Lung microvascular endothelial cell (primary cell): ENCODE data around the gene MEOX2. TPM values are rescaled to one million over a fixed set of nuclear protein-coding genes. Genes with fewer than 3 reads are reported as not detected.

Experiments used
- DNase-seq, 2 donors: peaks; one replicate each; pipeline versions ENCODE4 v3.0.0 to v3.0.0-alpha.2; 2010; ENCODE audit warnings: low read depth in 2 of 2
- total RNA-seq: library from RNA; depleted of rRNA; stranded (reverse); fragments of >200 nt; gene quantifications from 2 replicates; pipeline ENCODE4 v1.2.1, GENCODE V29; 2014

The MEOX2 gene
- 0.22 and 0.40 TPM in 2 replicates for total RNA-seq

DNA sequence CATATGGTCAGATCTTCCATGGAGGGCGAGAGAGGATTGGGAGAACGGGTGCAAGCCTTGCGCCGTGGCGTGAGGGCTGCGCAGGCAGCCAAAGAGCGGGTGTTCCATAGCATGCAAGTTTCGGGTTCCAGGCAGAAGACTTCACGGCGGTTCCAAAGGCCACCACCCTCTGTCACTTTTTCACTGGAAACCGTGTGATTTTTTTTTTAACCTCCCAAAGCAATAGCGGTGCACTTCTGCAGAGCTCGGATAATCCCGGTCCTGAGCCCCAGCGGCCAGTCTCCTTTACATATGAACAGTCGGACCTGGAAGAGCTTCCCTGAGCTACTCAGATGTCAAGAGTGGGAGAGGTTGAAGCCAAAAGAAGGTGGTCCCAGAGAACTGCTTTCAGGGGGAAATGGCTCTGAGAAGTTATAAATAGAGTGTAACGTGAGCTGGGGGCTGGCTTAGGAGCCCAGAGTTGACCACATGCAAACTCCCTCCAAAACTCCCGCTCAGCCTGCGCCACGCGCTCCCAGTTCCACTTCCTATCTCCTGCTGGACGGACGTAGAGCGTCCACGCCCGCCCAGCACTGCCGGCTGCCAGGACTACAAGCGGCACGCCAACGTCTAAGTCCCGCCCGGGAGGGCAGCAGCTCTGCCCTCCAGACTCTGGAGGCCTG is at the start of gene MEOX2:
TSS of gene MEOX2 (minus strand) at position 389 of the 662 bp plus-strand sequence. CDS start at position 108, 281 bp downstream.
- DNase-seq: peak; percentile 60 to 68

- no peak for DNase-seq
Measured at GRCh38 chr7:15729746-15730145, 43.3 kb upstream of the MEOX2 start.

DNA sequence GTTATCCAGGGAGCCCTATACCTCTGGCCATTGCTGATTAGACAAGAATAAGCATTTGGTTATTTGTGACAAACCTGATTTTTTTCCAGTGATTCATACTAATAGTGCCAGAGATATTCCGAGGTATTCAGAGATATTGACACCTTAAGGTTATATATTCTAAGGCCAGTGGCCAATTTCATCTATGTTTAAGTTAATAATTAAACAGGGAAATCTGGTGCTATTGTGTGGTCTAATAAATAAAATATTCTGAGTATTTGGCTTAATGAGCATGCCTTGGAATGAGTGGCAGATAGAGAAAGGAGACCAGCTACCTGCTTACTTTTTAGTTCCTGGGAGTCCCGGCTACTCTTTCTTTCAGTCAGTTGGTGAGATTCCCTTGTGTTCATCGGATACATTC is 38.6 kb upstream of the MEOX2 start:
- no peak for DNase-seq

GRCh38 chr7:15723841-15724240 is 37.4 kb upstream of the MEOX2 start:
- DNase-seq: no peak

GRCh38 chr7:15720849-15721471 is 34.5 kb upstream of the MEOX2 start:
- DNase-seq: peak; percentile 69 to 73

GRCh38 chr7:15719311-15719710 is 32.8 kb upstream of the MEOX2 start:
- DNase-seq: no peak

DNA sequence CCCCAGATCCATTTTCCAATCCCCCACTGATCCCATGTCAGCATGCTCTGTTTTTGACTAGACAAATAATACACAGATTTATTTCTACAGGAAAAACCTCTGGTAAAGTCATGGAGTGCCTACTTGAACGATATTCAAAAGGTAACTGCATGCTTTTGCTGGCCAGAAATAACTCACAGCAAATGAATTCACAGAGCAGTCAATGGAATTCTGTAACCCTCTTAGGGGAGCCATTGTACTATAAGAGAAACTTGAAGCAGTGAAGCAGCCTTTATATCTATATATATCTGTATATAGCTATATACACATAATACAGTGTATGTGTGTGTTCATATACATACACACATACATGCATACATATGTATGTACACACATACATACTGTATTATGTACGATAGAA is 29.0 kb upstream of the MEOX2 start:
- no peak for DNase-seq

- peak in 1 of 2 donors; percentile 78 for DNase-seq
Measured at GRCh38 chr7:15709978-15710377, 23.5 kb upstream of the MEOX2 start.

DNA sequence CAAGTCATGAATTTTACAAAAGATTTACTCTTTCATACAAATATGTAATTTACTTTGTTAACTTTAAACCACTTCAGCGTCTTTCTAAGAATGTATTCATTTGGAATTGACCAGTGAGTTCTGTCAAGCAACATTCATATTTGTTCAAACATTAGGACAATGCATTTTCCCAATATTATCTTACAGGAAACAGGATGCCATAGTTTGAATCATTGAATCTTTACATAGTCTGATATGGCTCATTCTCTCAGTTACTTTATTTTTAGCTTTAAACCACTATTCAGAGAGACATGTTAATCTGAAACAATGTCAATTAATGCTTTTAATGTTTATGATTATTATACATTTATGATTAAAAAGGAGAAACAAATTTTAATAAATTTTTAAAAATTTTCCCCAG is 21.1 kb upstream of the MEOX2 start:
- DNase-seq: peak; percentile 9 to 31

GRCh38 chr7:15703732-15704131 is 17.2 kb upstream of the MEOX2 start:
- DNase-seq: no peak

DNA sequence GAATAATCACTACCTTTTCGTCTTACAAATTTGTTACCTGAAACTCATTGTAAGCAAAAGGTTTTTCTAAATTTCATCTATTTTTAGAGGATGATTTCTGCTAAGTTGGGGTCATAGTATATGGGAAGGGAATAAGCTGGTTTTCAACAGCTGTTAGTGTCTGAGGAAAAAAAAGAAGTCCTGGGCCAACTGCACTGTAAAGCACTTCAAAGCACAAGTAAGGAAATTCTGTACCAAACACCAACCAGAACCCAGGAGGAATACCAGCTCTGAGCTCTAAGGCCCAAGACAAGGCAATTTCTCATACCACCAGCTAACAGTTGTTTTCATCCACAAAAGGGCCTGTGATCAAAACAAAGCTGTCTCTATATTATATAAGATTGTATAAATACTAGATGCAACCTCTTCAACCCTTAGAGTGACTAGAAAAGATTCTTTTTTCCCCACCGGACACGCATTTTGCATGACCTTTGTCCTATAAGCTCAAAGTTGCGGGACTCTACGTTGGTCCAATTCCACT is 6.1 kb upstream of the MEOX2 start:
- DNase-seq: no peak

- no peak for DNase-seq
Measured at GRCh38 chr7:15688911-15689310, 2.4 kb upstream of the MEOX2 start.

GRCh38 chr7:15688279-15688626 is 1.8 kb upstream of the MEOX2 start:
- no peak for DNase-seq

- DNase-seq: peak in 1 of 2 donors; percentile 15
Measured at GRCh38 chr7:15687546-15688278, 1.2 kb upstream of the MEOX2 start.

DNA sequence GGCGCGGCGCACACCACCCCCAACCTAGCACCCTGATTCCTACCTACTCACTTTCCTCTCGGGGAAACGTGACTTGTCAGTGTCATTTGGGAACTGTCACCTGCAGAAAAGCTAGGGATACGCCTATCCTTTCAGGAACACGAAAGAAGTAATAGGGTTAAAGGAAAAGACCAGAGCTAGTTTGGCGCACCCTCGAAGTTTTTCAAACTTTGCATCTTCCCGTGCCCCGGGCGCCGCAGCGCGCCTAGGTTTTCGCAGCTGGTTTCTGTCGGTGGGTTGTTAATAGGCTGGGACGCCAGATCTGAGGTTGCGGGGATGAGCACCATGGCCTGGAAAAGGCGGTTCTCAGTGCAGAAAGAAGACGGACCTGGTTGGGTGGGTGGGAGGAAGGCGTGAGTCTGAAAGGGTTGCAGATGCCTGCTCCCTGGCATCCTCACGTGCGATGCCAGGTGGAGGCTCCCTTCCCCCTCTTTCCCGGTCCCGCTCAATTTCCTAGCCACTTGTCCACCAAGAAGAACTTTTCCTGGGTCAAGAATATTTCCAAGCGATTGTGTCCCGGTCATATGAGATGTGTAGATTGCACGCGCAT is 568 bp upstream of the MEOX2 start:
- DNase-seq: no peak

DNA sequence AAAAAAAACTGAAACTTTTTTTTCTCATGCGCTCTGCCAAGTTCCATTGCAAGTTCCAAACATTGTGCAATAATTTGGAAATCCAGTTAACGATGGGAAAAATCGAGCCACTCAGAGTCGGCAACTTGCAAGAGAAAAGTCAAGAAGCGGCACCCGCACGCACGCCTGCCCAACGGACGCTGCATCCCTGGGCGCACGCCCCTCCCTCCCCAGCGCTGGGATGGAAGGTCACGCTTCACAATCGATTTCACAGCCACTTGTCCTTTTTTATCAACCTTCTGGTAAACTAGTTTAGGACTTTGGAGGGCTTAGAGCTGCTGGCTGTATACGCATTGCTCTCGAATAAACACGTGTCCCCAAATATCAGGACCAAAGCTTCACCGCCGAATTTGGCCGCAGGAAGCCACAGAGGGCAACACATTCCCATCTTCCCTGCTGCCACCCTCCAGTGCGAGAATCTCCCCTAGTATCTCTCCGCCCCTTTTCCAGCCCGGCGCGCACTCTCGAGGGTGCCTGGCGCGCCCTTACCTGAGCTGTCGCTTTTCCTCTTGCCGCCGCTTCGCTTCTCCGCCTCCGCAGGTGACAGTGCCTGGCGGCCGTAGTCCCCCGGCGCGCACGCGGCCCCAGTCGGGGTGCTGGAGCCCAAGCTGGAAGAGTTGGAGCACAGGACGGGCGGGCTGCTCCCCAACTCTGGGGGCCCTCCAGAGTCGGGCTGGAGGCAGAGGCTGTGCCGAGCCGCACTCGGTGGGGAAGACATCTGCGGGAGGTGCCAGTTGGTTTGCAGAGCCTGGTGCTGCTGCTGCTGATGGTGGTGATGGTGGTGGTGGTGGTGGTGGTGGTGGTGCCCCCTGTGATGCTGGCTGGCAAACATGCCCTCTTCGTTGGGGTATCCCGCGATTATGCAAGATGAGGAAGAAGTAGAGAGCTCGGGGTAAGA is 857 bp downstream of the MEOX2 start:
- peak in 1 of 2 donors; percentile 19 for DNase-seq

GRCh38 chr7:15684871-15685270 is 1.6 kb downstream of the MEOX2 start:
- no peak for DNase-seq

DNA sequence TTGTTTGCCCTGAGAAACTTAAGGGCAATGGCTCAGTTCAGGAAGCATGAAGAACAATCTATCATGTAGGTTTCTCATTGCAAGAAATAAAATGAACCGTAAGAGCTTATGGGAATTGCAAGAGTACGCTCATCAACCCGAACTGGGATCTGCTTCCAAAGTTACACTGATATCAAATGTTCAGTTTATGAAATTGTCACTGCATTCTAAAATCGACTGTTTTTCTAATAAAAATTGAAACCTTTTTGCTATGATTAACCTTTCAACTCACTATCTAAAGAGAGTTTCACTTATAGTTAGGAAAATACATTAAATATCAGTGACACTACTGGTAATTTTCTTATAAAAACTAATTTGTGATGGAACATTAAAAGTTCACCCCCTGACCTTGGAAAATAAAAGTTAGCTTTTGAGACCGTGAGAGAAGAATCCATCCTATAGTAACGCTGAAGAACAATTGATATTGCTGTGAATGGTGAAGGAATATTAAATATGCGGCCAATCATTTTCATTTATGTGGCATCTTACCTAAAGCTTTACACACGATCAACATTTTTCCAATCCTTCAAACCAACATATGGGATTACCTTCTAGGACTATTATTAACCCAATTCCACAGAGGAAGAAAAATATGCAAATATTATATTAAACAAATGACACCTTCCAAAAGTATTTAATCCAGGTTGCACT is 2.2 kb downstream of the MEOX2 start:
- no peak for DNase-seq

DNA sequence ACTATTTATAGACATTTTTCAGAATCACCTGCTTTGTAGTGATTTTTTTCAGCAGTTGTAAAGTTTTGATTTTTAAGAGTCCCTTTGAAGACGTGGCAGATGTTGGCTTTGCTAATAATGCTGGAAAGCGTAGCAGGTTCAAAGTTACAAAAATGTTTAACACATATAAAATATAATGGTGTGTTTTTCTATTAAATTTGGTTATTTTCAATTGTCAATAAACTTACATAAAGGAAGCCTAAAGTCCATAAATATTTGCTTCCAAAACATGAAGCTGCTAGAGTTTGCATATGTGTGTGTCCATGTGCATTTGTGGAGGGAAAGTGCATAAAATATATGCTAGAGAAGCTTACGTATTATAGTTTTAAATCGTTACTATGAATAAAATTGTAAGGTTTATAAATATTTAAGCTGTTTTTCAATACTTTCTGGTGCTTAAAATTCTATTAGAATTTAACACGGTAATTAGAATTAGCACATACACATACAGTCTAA is 3.7 kb downstream of the MEOX2 start:
- no peak for DNase-seq

GRCh38 chr7:15682111-15682510 is 4.4 kb downstream of the MEOX2 start:
- DNase-seq: no peak
